ENCODE data around the gene UBE2I. TPM values are rescaled to one million over a fixed set of nuclear protein-coding genes. Genes with fewer than 3 reads are reported as not detected.
"Not testable (repeated sequence)": the region's sequence is repeated elsewhere in the genome, so short reads cannot be mapped to it uniquely, and the experiment has no call there.

The UBE2I gene
- total and polyA plus RNA-seq, 3 experiments from 2014 or later: 101 to 257 (median 238) TPM

DNA sequence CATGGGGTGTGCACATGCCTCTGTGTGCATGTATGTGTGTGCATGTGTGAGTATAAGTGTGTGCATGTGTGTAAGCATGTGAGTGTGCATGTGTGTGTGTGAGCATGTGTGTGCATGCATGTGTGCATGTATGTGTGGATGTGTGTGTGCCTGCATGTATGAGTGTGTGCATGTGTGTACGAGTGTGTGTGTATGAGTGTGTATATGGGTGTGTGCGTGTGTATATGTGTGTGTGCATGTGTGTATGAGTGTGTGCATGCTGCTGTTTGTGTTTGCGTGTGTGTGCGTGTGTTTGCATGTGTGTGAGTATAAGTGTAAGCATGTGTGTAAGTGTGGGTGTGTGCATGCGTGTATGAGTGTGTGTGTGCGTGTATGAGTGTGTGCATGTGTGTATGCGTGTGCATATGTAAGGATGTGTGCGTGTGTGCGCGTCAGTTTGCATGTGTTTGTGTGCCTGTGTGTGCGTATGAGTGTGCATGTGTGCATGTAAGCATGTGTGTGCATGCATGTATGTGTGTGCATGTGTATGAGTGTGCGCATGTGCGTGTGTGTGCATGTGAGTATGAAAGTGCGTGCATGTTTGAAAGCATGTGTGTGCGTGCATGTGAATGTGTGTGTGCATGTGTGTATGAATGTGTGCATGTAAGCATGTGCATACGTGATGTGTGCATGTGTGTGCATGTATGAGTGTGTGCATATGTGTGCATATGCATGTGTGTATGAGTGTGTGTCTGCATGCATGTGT, 44.9 kb upstream of the UBE2I start:
- no peaks in the 10 kb centered on the region for H3K9me3 ChIP-seq (ENCODE audit: low read length)
- H3K36me3 Mint-ChIP-seq: no peaks in the 10 kb centered on the region

DNA sequence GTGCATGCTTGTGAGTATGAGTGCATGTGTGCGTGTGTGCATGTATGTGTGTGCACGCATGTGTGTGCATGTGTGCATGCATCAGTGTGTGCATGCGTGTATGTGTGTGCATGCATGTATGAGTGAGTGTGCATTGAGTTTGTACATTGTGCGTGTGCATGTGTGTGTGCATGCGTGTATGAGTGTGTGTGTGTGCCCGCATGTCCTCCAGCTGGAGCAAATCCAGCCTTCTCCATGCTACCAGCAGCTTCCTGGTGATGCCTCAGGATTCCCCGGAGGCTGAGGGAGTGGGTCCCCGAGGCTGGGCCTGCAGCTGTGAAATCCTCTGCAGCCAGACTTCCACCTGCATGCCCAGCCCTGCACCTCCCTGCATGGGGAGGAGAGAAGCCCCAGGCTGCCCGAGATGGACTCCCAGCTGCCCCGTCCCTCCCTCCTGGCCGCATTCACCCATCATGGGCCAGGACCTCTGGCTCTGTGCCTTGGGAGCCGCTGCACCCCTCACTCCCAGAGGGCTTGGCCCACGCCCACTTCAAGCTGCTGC, 44.3 kb upstream of the UBE2I start:
- H3K27ac Mint-ChIP-seq: no peak overlapping the region
- H3K27me3 Mint-ChIP-seq: peaks cover 11 to 16% of the 10 kb centered on the region in 2 donors
- H3K4me3 Mint-ChIP-seq: no peak overlapping the region
- H3K27me3 ChIP-seq (ENCODE audit: insufficient read depth, low read length, poor library complexity, severe bottlenecking): peaks cover 2% of the 10 kb centered on the region
- no peak overlapping the region for H3K27ac ChIP-seq (ENCODE audit: low read depth, low read length)
- H3K4me1 ChIP-seq (ENCODE audit: insufficient read depth, low read length): no peaks in the 10 kb centered on the region
- H3K36me3 ChIP-seq (ENCODE audit: insufficient read depth, low read length): no peaks in the 10 kb centered on the region
- no peak for DNase-seq
- ChIA-PET CTCF (interaction anchor here (0.7 kb wide), 1 partner anchor 9 kb away, joined by 3 read pairs; no protein-coding TSS in a partner anchor), POLR2A (no interaction called here)
- H3K9me3 ChIP-seq (ENCODE audit: low read length): no peaks in the 10 kb centered on the region
- no peak overlapping the region for H3K4me3 ChIP-seq (ENCODE audit: low read length)
- no peaks in the 10 kb centered on the region for H3K9me3 Mint-ChIP-seq
- no peaks in the 10 kb centered on the region for H3K4me1 Mint-ChIP-seq
- H3K36me3 Mint-ChIP-seq: no peaks in the 10 kb centered on the region

More for the DNA sequence above, 44.9 kb upstream of the UBE2I start:
- Mint-ChIP-seq H3K27me3 (peaks cover 12 to 16% of the 10 kb centered on the region in 2 donors), H3K4me1 (no peaks in the 10 kb centered on the region), H3K4me3 (no peak overlapping the region), H3K27ac (peak overlapping the region in 1 of 8 donors; percentile 23), H3K9me3 (no peaks in the 10 kb centered on the region)
- H3K4me3 ChIP-seq (ENCODE audit: low read length): no peak overlapping the region
- ChIA-PET POLR2A (no interaction called here), CTCF (interaction anchor here (0.7 kb wide), 1 partner anchor 10 kb away, joined by 3 read pairs; no protein-coding TSS in a partner anchor)
- no peak for DNase-seq
- no peak overlapping the region for H3K27ac ChIP-seq (ENCODE audit: low read depth, low read length)
- no peaks in the 10 kb centered on the region for H3K36me3 ChIP-seq (ENCODE audit: insufficient read depth, low read length)
- H3K27me3 ChIP-seq (ENCODE audit: insufficient read depth, low read length, poor library complexity, severe bottlenecking): peaks cover 8% of the 10 kb centered on the region
- no peaks in the 10 kb centered on the region for H3K4me1 ChIP-seq (ENCODE audit: insufficient read depth, low read length)

DNA sequence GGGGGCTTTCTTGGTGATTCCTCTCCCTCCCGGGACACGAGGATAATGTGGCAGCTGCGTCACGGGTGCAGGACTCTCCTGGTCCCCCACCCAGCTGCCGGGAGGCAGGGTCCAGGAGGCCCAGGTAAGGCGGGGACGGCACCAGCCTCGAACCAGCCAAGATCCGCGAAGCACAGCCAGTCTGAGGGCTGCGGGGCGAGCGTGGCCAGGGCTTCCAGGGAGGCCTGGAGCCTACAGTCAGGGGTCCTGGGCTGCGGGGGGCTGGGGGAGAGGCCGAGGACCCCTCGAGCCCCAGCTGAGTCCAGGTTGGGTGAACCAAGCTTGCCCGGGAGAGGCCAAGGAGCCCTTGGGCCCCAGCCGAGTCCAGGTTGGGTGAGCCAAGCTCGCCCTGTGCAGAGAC, 43.6 kb upstream of the UBE2I start:
- H3K4me3 ChIP-seq (ENCODE audit: low read length): no peak overlapping the region
- POLR2A ChIA-PET: no interaction called here
- no peaks in the 10 kb centered on the region for H3K9me3 ChIP-seq (ENCODE audit: low read length)
- Mint-ChIP-seq H3K36me3 (no peaks in the 10 kb centered on the region), H3K9me3 (no peaks in the 10 kb centered on the region), H3K27ac (no peak overlapping the region), H3K4me1 (no peaks in the 10 kb centered on the region), H3K4me3 (no peak overlapping the region), H3K27me3 (peaks cover 7 to 15% of the 10 kb centered on the region in 2 donors)
- CTCF ChIA-PET: no interaction called here
- H3K27me3 ChIP-seq (ENCODE audit: insufficient read depth, low read length, poor library complexity, severe bottlenecking): no peaks in the 10 kb centered on the region
- H3K4me1 ChIP-seq (ENCODE audit: insufficient read depth, low read length): no peaks in the 10 kb centered on the region
- DNase-seq: no peak
- no peaks in the 10 kb centered on the region for H3K36me3 ChIP-seq (ENCODE audit: insufficient read depth, low read length)
- H3K27ac ChIP-seq (ENCODE audit: low read depth, low read length): no peak overlapping the region

DNA sequence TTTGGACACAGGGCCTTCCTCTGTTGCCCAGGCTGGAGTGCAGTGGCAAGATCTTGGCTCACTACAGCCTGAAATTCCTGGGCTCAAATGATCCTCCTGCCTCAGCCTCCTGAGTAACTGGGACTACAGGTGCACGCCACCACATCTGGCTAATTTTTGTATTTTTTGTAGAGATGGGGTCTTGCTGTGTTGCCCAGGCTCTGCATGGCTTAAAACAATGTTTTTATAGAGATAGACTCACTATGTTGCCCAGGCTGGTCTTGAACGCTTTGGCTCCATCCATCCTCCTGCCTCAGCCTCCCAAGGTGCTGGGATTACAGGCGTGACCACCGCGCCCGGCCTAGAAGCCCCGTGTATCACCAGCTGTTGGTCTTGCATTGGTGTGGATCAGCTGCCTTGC, 40.0 kb upstream of the UBE2I start:
- H3K9me3 ChIP-seq (ENCODE audit: low read length); H3K36me3 ChIP-seq (ENCODE audit: insufficient read depth, low read length); POLR2A ChIA-PET; H3K27ac ChIP-seq (ENCODE audit: low read depth, low read length); H3K27me3 ChIP-seq (ENCODE audit: insufficient read depth, low read length, poor library complexity, severe bottlenecking); H3K4me1 ChIP-seq (ENCODE audit: insufficient read depth, low read length); H3K4me3 ChIP-seq (ENCODE audit: low read length); H3K36me3 Mint-ChIP-seq; H3K9me3 Mint-ChIP-seq; DNase-seq; H3K4me3 Mint-ChIP-seq; CTCF ChIA-PET; H3K4me1 Mint-ChIP-seq; H3K27ac Mint-ChIP-seq: not testable (repeated sequence)
- H3K27me3 Mint-ChIP-seq: peaks cover 8 to 15% of the 10 kb centered on the region in 2 donors

DNA sequence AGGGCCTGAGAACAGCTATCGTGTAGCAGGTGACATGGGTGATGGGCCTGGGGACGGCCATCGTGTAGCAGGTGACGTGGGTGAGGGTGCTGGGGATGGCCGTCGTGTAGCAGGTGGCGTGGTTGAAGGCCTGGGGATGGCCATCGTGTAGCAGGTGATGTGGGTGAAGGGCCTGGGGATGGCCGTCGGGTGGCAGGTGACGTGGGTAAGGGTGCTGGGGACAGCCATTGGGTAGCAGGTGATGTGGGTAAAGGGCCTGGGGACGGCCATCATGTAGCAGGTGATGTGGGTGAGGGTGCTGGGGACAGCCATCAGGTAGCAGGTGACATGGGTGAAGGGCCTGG, 38.1 kb upstream of the UBE2I start:
- Mint-ChIP-seq H3K4me1 (peaks cover 0 to 5% (median 0%) of the 10 kb centered on the region in 3 donors), H3K36me3 (no peaks in the 10 kb centered on the region), H3K9me3 (no peaks in the 10 kb centered on the region), H3K27ac (no peak overlapping the region), H3K4me3 (no peak overlapping the region), H3K27me3 (peaks cover 12 to 23% of the 10 kb centered on the region in 2 donors)
- ChIA-PET CTCF (no interaction called here), POLR2A (no interaction called here)
- no peak overlapping the region for H3K4me3 ChIP-seq (ENCODE audit: low read length)
- H3K9me3 ChIP-seq (ENCODE audit: low read length): no peaks in the 10 kb centered on the region
- no peaks in the 10 kb centered on the region for H3K4me1 ChIP-seq (ENCODE audit: insufficient read depth, low read length)
- no peak for DNase-seq
- H3K27me3 ChIP-seq (ENCODE audit: insufficient read depth, low read length, poor library complexity, severe bottlenecking): no peaks in the 10 kb centered on the region
- no peaks in the 10 kb centered on the region for H3K36me3 ChIP-seq (ENCODE audit: insufficient read depth, low read length)
- no peak overlapping the region for H3K27ac ChIP-seq (ENCODE audit: low read depth, low read length)

DNA sequence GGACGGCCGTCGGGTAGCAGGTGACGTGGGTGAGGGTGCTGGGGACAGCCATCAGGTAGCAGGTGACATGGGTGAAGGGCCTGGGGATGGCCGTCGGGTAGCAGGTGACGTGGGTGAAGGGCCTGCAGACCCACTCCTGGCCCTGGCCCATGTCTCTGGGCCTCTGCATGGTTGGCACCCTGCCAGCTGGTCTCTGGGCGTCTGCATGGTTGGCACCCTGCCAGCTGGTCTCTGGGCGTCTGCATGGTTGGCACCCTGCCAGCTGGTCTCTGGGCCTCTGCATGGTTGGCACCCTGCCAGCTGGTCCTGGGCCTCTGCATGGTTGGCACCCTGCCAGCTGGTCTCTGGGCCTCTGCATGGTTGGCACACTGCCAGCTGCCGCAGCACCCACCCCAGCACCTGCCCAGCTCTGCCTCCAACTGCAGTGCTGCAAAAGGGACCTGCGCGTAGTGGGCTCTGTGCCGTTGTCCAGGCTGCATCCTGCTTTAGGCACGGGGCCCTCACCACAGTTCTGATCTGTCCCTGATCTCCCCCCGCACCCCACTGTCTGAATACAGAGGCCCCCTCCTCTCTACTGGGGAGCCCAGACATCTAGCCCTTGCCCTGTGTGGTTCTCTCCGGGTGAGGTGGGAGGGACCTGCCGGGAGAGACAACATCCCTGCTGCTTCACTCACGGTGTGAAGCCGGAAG, 37.6 kb upstream of the UBE2I start:
- H3K4me1 Mint-ChIP-seq; H3K9me3 Mint-ChIP-seq; CTCF ChIA-PET; H3K9me3 ChIP-seq (ENCODE audit: low read length); H3K36me3 Mint-ChIP-seq; POLR2A ChIA-PET; H3K27ac ChIP-seq (ENCODE audit: low read depth, low read length); DNase-seq; H3K4me1 ChIP-seq (ENCODE audit: insufficient read depth, low read length); H3K27ac Mint-ChIP-seq; H3K36me3 ChIP-seq (ENCODE audit: insufficient read depth, low read length); H3K4me3 ChIP-seq (ENCODE audit: low read length); H3K27me3 ChIP-seq (ENCODE audit: insufficient read depth, low read length, poor library complexity, severe bottlenecking); H3K4me3 Mint-ChIP-seq: not testable (repeated sequence)
- H3K27me3 Mint-ChIP-seq: peaks cover 12 to 23% of the 10 kb centered on the region in 2 donors

DNA sequence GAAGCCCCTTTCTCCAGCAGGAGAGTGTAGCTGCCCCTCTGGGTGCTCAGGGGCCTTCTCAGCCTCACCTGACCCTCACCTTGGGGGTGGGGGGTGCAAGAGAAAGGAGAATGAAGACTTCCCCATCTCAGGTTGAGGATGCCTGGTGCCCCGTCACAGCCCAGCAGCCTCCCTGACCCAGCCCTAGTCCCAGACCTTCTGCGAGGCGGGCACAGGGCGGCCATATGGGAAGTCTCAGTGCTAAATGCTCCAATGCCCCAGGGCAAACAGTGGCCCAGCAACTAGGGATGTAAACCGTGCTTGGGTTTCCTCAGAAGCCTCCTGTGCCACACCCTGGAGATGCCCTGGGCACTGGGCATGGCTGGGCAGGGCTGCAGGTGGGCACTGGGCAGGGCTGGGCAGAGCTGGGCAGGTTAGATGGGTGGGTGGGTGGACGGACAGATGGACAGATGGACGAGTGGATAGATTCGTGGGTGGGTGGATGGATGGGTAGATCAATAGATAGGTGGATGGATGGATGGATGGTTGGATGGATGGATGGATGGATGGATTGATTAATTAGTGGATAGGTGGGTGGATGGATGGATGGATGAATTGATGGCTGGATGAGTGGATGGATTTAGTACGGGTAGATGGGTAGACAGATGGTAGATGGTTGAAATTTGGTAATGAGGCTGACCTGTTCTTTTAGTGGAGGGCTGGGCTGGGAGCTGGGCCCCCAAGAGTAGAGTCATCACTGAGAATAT, 36.8 kb upstream of the UBE2I start:
- POLR2A ChIA-PET: no interaction called here
- Mint-ChIP-seq H3K27ac (no peak overlapping the region), H3K4me1 (peaks cover 0 to 5% (median 0%) of the 10 kb centered on the region in 3 donors), H3K27me3 (peaks cover 12 to 25% of the 10 kb centered on the region in 2 donors), H3K9me3 (no peaks in the 10 kb centered on the region), H3K36me3 (no peaks in the 10 kb centered on the region), H3K4me3 (no peak overlapping the region)
- H3K4me1 ChIP-seq (ENCODE audit: insufficient read depth, low read length): no peaks in the 10 kb centered on the region
- H3K9me3 ChIP-seq (ENCODE audit: low read length): no peaks in the 10 kb centered on the region
- H3K27ac ChIP-seq (ENCODE audit: low read depth, low read length): no peak overlapping the region
- H3K36me3 ChIP-seq (ENCODE audit: insufficient read depth, low read length): no peaks in the 10 kb centered on the region
- H3K4me3 ChIP-seq (ENCODE audit: low read length): no peak overlapping the region
- CTCF ChIA-PET: no interaction called here
- H3K27me3 ChIP-seq (ENCODE audit: insufficient read depth, low read length, poor library complexity, severe bottlenecking): peaks cover 2% of the 10 kb centered on the region
- no peak for DNase-seq

DNA sequence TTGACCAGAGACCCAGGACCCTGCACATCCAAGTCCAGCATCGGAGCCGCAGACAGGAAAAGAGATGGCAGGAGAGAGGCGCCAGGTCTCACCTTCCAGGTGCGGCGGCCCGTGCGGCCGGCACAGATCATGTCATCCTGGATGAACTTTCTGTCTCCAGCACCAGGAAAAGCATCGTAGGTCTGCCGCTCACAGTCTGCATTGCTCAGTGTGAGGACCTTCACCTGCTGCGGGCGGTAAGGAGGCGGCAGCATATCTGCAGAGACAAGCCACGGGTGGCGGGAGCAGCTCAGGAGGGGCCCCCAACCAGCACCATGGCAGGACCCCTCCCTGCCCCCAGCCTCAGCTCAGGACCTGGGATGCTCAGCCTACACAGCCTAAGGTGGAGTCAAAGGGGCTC, 35.6 kb upstream of the UBE2I start:
- Mint-ChIP-seq H3K27me3 (peaks cover 12 to 28% of the 10 kb centered on the region in 2 donors), H3K4me3 (no peak overlapping the region), H3K9me3 (peaks cover 0 to 2% (median 0%) of the 10 kb centered on the region in 5 donors), H3K27ac (no peak overlapping the region), H3K36me3 (no peaks in the 10 kb centered on the region), H3K4me1 (peaks cover 0 to 5% (median 0%) of the 10 kb centered on the region in 3 donors)
- ChIA-PET CTCF (interaction anchor here (0.9 kb wide), 1 partner anchor 9 kb away, joined by 3 read pairs; no protein-coding TSS in a partner anchor), POLR2A (no interaction called here)
- H3K27me3 ChIP-seq (ENCODE audit: insufficient read depth, low read length, poor library complexity, severe bottlenecking): peaks cover 4% of the 10 kb centered on the region
- no peaks in the 10 kb centered on the region for H3K9me3 ChIP-seq (ENCODE audit: low read length)
- DNase-seq: no peak
- no peak overlapping the region for H3K4me3 ChIP-seq (ENCODE audit: low read length)
- H3K27ac ChIP-seq (ENCODE audit: low read depth, low read length): no peak overlapping the region
- H3K4me1 ChIP-seq (ENCODE audit: insufficient read depth, low read length): no peaks in the 10 kb centered on the region
- no peaks in the 10 kb centered on the region for H3K36me3 ChIP-seq (ENCODE audit: insufficient read depth, low read length)

Measured in CD8-positive, alpha-beta memory T cell (primary cell).